HCT116 (cell line): Measurements from ENCODE around the gene P4HTM. TPM values are rescaled to one million over a fixed set of nuclear protein-coding genes. Genes with fewer than 3 reads are reported as not detected.

ENCODE experiments used
- ATAC-seq: fragments of 200-7000 bp; cut with Tn5 transposase; 2 replicates; pipeline ENCODE4 v1.9.1; 2020; ENCODE audit warnings: mild to moderate bottlenecking, moderate library complexity
- BruUV-seq: library from RNA; stranded (reverse); fragments of 400-500 nt; replicated peaks from 2 replicates; lab custom pipeline; 2021; lab: Mats Ljungman, UMichigan
- CTCF ChIA-PET: fragments of 300-600 bp; sonication (Branson Sonifier 250); formaldehyde crosslinking; loops from one replicate; lab custom pipeline; 2021; ENCODE audit warnings: antibody characterized with exemption; lab: Charles Lee
- POLR2A ChIA-PET: fragments of 300-600, 350-600 bp; sonication (Branson Sonifier 250); formaldehyde crosslinking; loops from one replicate; lab custom pipeline; 2021; ENCODE audit warnings: antibody characterized with exemption; lab: Charles Lee
- RAD21 ChIA-PET, 2 experiments: fragments of 300-600 bp; sonication (Branson Sonifier 250); formaldehyde crosslinking; loops; one replicate each; lab custom pipeline; 2023; ENCODE audit warnings: low total read pairs in 2 of 2; ENCODE audit not compliant: uncharacterized antibody in 2 of 2, unreplicated experiment in 2 of 2, low non-redundant PET in 1 of 2; lab: Charles Lee
- DNase-seq: peaks from one replicate; pipeline ENCODE4 v3.0.0-alpha.2; 2010; ENCODE audit warnings: low read depth, low spot score
- H2AFZ ChIP-seq: fragments of 200-600 bp; shearing (Covaris generic), sonication (generic); 2 replicates; pipeline ENCODE4 v1.6.1; 2017; ENCODE audit warnings: low read depth, mixed run types, mixed read lengths, antibody characterized with exemption, low read length; ENCODE audit not compliant: poor library complexity, severe bottlenecking
- H3K27ac ChIP-seq: 2 replicates; pipeline ENCODE4 v1.5.1; 2012; ENCODE audit warnings: low read depth, low read length
- H3K27me3 ChIP-seq: fragments of 200-600 bp; sonication (generic); 2 replicates; pipeline ENCODE4 v1.6.1; 2016; ENCODE audit warnings: mixed run types, low read length, mixed read lengths; ENCODE audit not compliant: insufficient read depth
- H3K36me3 ChIP-seq, 2 experiments: fragments of 200-500 bp in 1 of 2; fragments of 200-600 bp in 1 of 2; sonication (Bioruptor generic) in 1 of 2; sonication (generic) in 1 of 2; 2 replicates each; pipeline versions ENCODE4 v1.5.1 to v1.6.1; 2014 to 2016; ENCODE audit warnings: low read length in 2 of 2, inconsistent platforms in 1 of 2, mixed read lengths in 1 of 2, mixed run types in 1 of 2; ENCODE audit not compliant: insufficient read depth in 2 of 2, control insufficient read depth in 1 of 2
- H3K4me1 ChIP-seq, 2 experiments: fragments of 200-600 bp in 1 of 2; sonication (generic) in 1 of 2; 2 replicates each; pipeline versions ENCODE4 v1.5.1 to v1.6.1; 2012 to 2017; ENCODE audit warnings: low read length in 2 of 2, inconsistent platforms in 1 of 2, mild to moderate bottlenecking in 1 of 2, mixed read lengths in 1 of 2, mixed run types in 1 of 2, moderate library complexity in 1 of 2; ENCODE audit not compliant: insufficient read depth in 2 of 2, control insufficient read depth in 1 of 2
- H3K4me2 ChIP-seq: fragments of 200-600 bp; sonication (generic); 2 replicates; pipeline ENCODE4 v1.6.1; 2017; ENCODE audit warnings: mixed run types, low read length, mixed read lengths
- H3K4me3 ChIP-seq, 2 experiments: fragments of 200-600 bp in 1 of 2; sonication (generic) in 1 of 2; replicated peaks in 1 of 2; 2 replicates each; pipeline ENCODE4 v1.5.1; 2011 to 2016; ENCODE audit warnings: low read length in 2 of 2, control low read depth in 1 of 2, low read depth in 1 of 2, mild to moderate bottlenecking in 1 of 2, mixed read lengths in 1 of 2, mixed run types in 1 of 2
- H3K79me2 ChIP-seq: fragments of 200-600 bp; sonication (generic); 2 replicates; pipeline ENCODE4 v1.6.1; 2017; ENCODE audit warnings: mild to moderate bottlenecking, mixed run types, low read length, moderate library complexity, mixed read lengths; ENCODE audit not compliant: insufficient read depth
- H3K9ac ChIP-seq: fragments of 200-600 bp; sonication (generic); 2 replicates; pipeline ENCODE4 v1.6.1; 2016; ENCODE audit warnings: low read length, mixed read lengths
- H3K9me2 ChIP-seq: fragments of 200-600 bp; sonication (generic), shearing (Covaris generic); 2 replicates; pipeline ENCODE4 v1.6.1; 2017; ENCODE audit warnings: mixed run types, mild to moderate bottlenecking, moderate library complexity; ENCODE audit not compliant: insufficient read depth
- H3K9me3 ChIP-seq, 2 experiments: fragments of 200-500 bp in 1 of 2; fragments of 200-600 bp in 1 of 2; sonication (Bioruptor generic) in 1 of 2; sonication (generic) in 1 of 2; 2 replicates each; pipeline ENCODE4 v1.6.1; 2014 to 2017; ENCODE audit warnings: low read length in 2 of 2, mixed read lengths in 2 of 2, inconsistent platforms in 1 of 2, low read depth in 1 of 2, mild to moderate bottlenecking in 1 of 2, mixed run types in 1 of 2, moderate library complexity in 1 of 2; ENCODE audit not compliant: control insufficient read depth in 1 of 2, insufficient read depth in 1 of 2
- H4K20me1 ChIP-seq: fragments of 200-600 bp; sonication (generic), shearing (Covaris generic); 2 replicates; pipeline ENCODE4 v1.6.1; 2017; ENCODE audit warnings: mixed run types, mild to moderate bottlenecking, moderate library complexity; ENCODE audit not compliant: insufficient read depth
- CBX3 ChIP-seq: IDR thresholded peaks from 2 replicates; pipeline ENCODE4 v1.6.1; 2012; ENCODE audit warnings: low read depth
- ELF1 ChIP-seq: IDR thresholded peaks from 2 replicates; pipeline ENCODE4 v1.6.1; 2012; ENCODE audit warnings: low read depth, borderline replicate concordance
- POLR2A ChIP-seq: IDR thresholded peaks from 2 replicates; pipeline ENCODE4 v1.7.0; 2011; ENCODE audit warnings: borderline replicate concordance; ENCODE audit not compliant: insufficient read depth, insufficient read length; ENCODE audit errors: extremely low read depth
- POLR2AphosphoS5 ChIP-seq: IDR thresholded peaks from 2 replicates; pipeline ENCODE4 v1.6.1; 2011; ENCODE audit warnings: mild to moderate bottlenecking, low read depth, low read length, moderate library complexity
- SP1 ChIP-seq: IDR thresholded peaks from 2 replicates; pipeline ENCODE4 v1.6.1; 2012; ENCODE audit warnings: low read depth
- SRF ChIP-seq: IDR thresholded peaks from 2 replicates; pipeline ENCODE4 v1.6.1; 2012; ENCODE audit warnings: low read depth
- TCF7L2 ChIP-seq: IDR thresholded peaks from 2 replicates; pipeline ENCODE4 v1.7.0; 2011; ENCODE audit warnings: borderline replicate concordance, inconsistent platforms; ENCODE audit not compliant: insufficient read depth, insufficient read length; ENCODE audit errors: extremely low read depth
- YY1 ChIP-seq: IDR thresholded peaks from 2 replicates; pipeline ENCODE4 v1.6.1; 2011; ENCODE audit warnings: low read length, low read depth, moderate library complexity, mild to moderate bottlenecking; ENCODE audit not compliant: insufficient replicate concordance; ENCODE audit errors: extremely low read depth
- ZFX ChIP-seq: fragments of 450-650 bp; IDR thresholded peaks from 2 replicates; pipeline ENCODE4 v1.6.1; 2017
- ZNF274 ChIP-seq: fragments of 200-500 bp; sonication (Bioruptor generic); IDR thresholded peaks from 2 replicates; pipeline ENCODE4 v1.6.1; 2014; ENCODE audit warnings: mild to moderate bottlenecking, low read depth, low read length, inconsistent platforms
- intact Hi-C: fragments of 100-400 bp; cut with micrococcal nuclease; formaldehyde crosslinking; loops from 2 replicates; pipeline ENCODE4 v1.10.0; 2022
- total RNA-seq: library from RNA; stranded (reverse); gene quantifications from one replicate; pipeline ENCODE4 v1.2.1, GENCODE V29; 2021; ENCODE audit not compliant: unreplicated experiment
- TF ChIP-seq, protein P1 (sequence below): IDR thresholded peaks from 2 replicates; pipeline ENCODE4 v1.6.1; 2012
- TF ChIP-seq, protein P2 (sequence below): IDR thresholded peaks from 2 replicates; pipeline ENCODE4 v1.6.1; 2011; ENCODE audit warnings: mild to moderate bottlenecking, low read length, moderate library complexity; ENCODE audit not compliant: insufficient replicate concordance; ENCODE audit errors: extremely low read depth

Gene P4HTM
- total RNA-seq, 1 experiment from 2014 or later: 60.5 TPM

DNA sequence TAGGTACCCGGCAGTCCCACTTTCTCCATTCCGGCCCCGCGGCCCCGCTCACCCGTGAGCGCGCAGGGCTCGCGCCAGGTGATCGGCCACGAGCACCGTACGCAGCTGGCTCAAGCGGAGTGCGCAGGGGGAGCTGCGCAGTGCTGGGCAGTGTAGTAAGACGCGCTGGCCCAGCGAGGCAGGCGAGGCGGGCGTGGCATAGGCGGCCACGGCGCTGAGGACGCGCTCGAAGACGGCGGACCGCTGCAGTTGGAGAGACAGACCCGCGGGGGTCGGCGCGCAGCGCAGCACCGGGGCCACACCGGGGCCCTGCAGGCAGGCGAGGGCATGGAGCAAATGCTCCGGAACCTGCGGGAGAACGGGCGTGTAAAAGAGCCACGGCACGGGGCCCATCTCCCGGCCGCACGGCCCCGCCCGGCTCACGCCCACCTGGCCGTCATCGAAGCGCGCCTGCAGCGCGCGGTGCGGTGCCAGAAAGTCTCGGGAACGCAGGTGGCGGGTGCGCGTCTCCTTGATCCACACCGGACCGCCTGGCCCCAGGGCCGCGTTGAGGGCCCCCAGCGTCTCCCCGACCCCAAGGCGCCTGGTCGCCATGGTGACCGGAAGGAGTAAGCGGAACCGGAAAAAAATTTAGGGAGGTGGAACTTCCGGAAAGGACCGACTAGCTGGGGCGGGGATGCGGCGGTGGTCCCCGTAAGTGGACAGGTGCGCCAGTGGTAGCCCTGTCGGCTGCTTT lies 28.1 kb downstream of the P4HTM start, which contains the start of gene DALRD3:
DALRD3 (minus strand) TSS at position 610 of the 736 bp plus-strand sequence; CDS start at position 594, 16 bp downstream.
- ATAC-seq (peak; percentile 54), DNase-seq (peak; percentile 79)
- H3K9me3 ChIP-seq: no peaks in the 10 kb centered on the region
- RAD21 ChIA-PET: interaction anchor here in 1 of 2 experiments (1.0 kb wide), 1 partner anchor 11 kb away, joined by 3 read pairs; the partner anchor contains the start of gene WDR6
- POLR2A ChIA-PET: interaction anchor here (2.0 to 5.3 kb wide), 4 partner anchors 10 to 76 kb away, joined by 5 to 41 read pairs (median 22); partner anchors contain the start of genes IMPDH2, QRICH1 and WDR6
- CTCF ChIA-PET: interaction anchor here (0.6 to 3.3 kb wide), 3 partner anchors 11 to 101 kb away, joined by 3 to 16 read pairs (median 15); partner anchors contain the start of gene WDR6
- BruUV-seq: no TSS peak
- peak within 1 kb of the TSS; percentile 99 for H3K27ac ChIP-seq
- TF ChIP-seq, protein P1, sequence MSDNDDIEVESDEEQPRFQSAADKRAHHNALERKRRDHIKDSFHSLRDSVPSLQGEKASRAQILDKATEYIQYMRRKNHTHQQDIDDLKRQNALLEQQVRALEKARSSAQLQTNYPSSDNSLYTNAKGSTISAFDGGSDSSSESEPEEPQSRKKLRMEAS: no peak
- TF ChIP-seq TCF7L2 (peak; percentile 79), ZFX (peak; percentile 64; the same call in 1 of the 2 replicates), CBX3 (no peak), YY1 (no peak), ELF1 (no peak), POLR2AphosphoS5 (peak; percentile 89), SRF (no peak), ZNF274 (no peak), SP1 (no peak), POLR2A (peak; percentile 59)
- TF ChIP-seq, protein P2, sequence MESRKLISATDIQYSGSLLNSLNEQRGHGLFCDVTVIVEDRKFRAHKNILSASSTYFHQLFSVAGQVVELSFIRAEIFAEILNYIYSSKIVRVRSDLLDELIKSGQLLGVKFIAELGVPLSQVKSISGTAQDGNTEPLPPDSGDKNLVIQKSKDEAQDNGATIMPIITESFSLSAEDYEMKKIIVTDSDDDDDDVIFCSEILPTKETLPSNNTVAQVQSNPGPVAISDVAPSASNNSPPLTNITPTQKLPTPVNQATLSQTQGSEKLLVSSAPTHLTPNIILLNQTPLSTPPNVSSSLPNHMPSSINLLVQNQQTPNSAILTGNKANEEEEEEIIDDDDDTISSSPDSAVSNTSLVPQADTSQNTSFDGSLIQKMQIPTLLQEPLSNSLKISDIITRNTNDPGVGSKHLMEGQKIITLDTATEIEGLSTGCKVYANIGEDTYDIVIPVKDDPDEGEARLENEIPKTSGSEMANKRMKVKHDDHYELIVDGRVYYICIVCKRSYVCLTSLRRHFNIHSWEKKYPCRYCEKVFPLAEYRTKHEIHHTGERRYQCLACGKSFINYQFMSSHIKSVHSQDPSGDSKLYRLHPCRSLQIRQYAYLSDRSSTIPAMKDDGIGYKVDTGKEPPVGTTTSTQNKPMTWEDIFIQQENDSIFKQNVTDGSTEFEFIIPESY: peak; percentile 7
- no peaks in the 10 kb centered on the region for H3K9me2 ChIP-seq
- peak within 1 kb of the TSS; percentile 90 for H3K4me2 ChIP-seq
- peaks cover 48% of the 10 kb centered on the region for H3K79me2 ChIP-seq
- peaks cover 13 to 33% of the 10 kb centered on the region in 2 experiments; a peak in 3 of 4 replicates for H3K36me3 ChIP-seq
- H3K9ac ChIP-seq: peak within 1 kb of the TSS; percentile 99
- intact Hi-C loops: loop anchor here (1.0 kb wide), 1 partner anchor 11 kb away; the partner anchor contains the start of gene WDR6
- H3K4me3 ChIP-seq: peak within 1 kb of the TSS; percentile 61 to 80
- H3K27me3 ChIP-seq: no peaks in the 10 kb centered on the region
- no peak within 1 kb of the TSS for H2AFZ ChIP-seq
- H4K20me1 ChIP-seq: no peaks in the 10 kb centered on the region
- H3K4me1 ChIP-seq: peaks cover 16 to 48% of the 10 kb centered on the region in 2 experiments
